Loucy (cell line): ENCODE measurements around the gene PPP1CB.

ENCODE experiments used
- H2AFZ ChIP-seq: fragments of 200-600 bp; sonication (generic); 2 replicates; pipeline ENCODE4 v1.6.0; 2016; ENCODE audit warnings: antibody characterized with exemption, mild to moderate bottlenecking, low read length, moderate library complexity
- H3F3A ChIP-seq: fragments of 200-600 bp; 2 replicates; pipeline ENCODE4 v1.6.0; 2016; ENCODE audit warnings: antibody characterized with exemption, low read depth, mild to moderate bottlenecking
- H3K27me3 ChIP-seq: fragments of 200-600 bp; sonication (generic); 2 replicates; pipeline ENCODE4 v1.6.1; 2014; ENCODE audit warnings: low read length, mild to moderate bottlenecking; ENCODE audit not compliant: insufficient read depth, poor library complexity, severe bottlenecking
- H3K36me3 ChIP-seq: fragments of 200-600 bp; sonication (generic); 2 replicates; pipeline ENCODE4 v1.6.1; 2016; ENCODE audit warnings: low read length; ENCODE audit not compliant: insufficient read depth
- H3K4me1 ChIP-seq: fragments of 200-600 bp; sonication (generic); 2 replicates; pipeline ENCODE4 v1.5.1; 2014; ENCODE audit warnings: low read length, mild to moderate bottlenecking; ENCODE audit not compliant: insufficient read depth, poor library complexity, severe bottlenecking
- H3K4me2 ChIP-seq: fragments of 200-600 bp; sonication (generic); 2 replicates; pipeline ENCODE4 v1.6.0; 2014; ENCODE audit warnings: antibody characterized with exemption, low read length, low read depth, mild to moderate bottlenecking; ENCODE audit not compliant: poor library complexity, severe bottlenecking
- H3K4me3 ChIP-seq: fragments of 200-600 bp; sonication (generic); 2 replicates; pipeline ENCODE4 v1.5.1; 2014; ENCODE audit warnings: low read length, mild to moderate bottlenecking, mixed read lengths; ENCODE audit not compliant: poor library complexity, severe bottlenecking
- H3K79me2 ChIP-seq: fragments of 200-600 bp; sonication (generic); 2 replicates; pipeline ENCODE4 v1.6.1; 2014; ENCODE audit warnings: low read length; ENCODE audit not compliant: insufficient read depth
- H3K9ac ChIP-seq: fragments of 200-600 bp; sonication (generic); 2 replicates; pipeline ENCODE4 v1.6.0; 2014; ENCODE audit warnings: mild to moderate bottlenecking, low read depth, low read length, moderate library complexity; ENCODE audit not compliant: poor library complexity, severe bottlenecking
- H3K9me2 ChIP-seq: fragments of 200-600 bp; sonication (generic); replicated peaks from 2 replicates; pipeline ENCODE4 v1.6.1; 2016; ENCODE audit warnings: low read depth, low read length, mixed read lengths
- H3K9me3 ChIP-seq: fragments of 200-600 bp; sonication (generic); 2 replicates; pipeline ENCODE4 v1.6.1; 2014; ENCODE audit warnings: mild to moderate bottlenecking, antibody characterized with exemption, low read length, low read depth; ENCODE audit not compliant: insufficient read depth
- H4K20me1 ChIP-seq: fragments of 200-600 bp; sonication (generic); 2 replicates; pipeline ENCODE4 v1.6.0; 2014; ENCODE audit warnings: antibody characterized with exemption, low read length, mild to moderate bottlenecking; ENCODE audit not compliant: insufficient read depth, poor library complexity, severe bottlenecking
- CTCF ChIP-seq: fragments of 200-600 bp; sonication (generic); conservative IDR thresholded peaks from 2 replicates; pipeline ENCODE4 v1.5.1; 2014; ENCODE audit warnings: mild to moderate bottlenecking, antibody characterized with exemption, low read length
- EZH2phosphoT487 ChIP-seq: fragments of 200-600 bp; IDR thresholded peaks from 2 replicates; pipeline ENCODE4 v1.6.1; 2018; ENCODE audit warnings: antibody characterized with exemption, mild to moderate bottlenecking, moderate library complexity, borderline replicate concordance

PPP1CB gene

DNA sequence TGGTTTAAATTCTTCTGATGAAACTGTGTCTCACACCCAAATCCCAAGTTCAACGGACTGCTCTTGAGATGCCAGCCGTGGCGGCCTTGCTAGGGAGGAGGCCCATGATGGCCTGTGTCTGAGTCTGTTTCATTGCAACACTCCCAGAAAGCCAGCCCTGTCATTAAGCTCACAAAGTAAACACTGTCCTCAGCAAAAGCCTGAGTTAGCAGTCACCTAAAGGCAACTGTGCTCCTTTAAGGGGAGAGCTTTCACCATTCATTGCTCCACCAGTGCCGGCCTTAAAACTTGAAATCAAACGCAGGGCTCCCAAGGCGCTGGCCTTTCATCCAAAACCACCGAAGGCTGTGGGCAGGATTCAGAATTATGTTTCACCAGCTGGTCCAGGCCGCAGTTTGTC lies 42.5 kb upstream of the PPP1CB start:
- no peak overlapping the region for H3K9ac ChIP-seq
- H2AFZ ChIP-seq = no peak overlapping the region

DNA sequence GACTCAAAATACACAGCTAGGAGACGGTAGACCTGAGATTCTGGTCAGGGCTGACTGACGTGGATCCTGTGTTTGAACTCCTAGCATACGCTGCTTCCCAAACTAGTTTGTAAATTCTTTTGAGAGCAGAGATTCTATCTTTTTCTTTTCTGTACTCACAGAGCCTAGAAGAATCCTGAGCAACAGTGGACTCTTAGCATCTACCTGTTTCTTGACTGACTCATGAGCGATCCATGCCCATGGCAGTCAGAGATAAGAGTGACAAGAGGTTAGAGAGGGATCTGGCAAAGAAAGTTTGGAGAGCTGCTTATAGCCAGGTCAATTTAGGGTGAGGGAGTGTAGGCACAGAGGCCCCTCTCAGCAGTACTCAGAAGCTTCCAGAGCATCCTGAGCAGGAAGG lies 41.1 kb upstream of the PPP1CB start:
- Histone ChIP-seq H3K9me2 (no peaks in the 10 kb centered on the region), H3K36me3 (no peaks in the 10 kb centered on the region), H3K9me3 (no peaks in the 10 kb centered on the region; the same call in 1 of the 2 replicates), H3K9ac (no peak overlapping the region), H3K4me2 (no peak overlapping the region), H2AFZ (no peak overlapping the region), H3K4me3 (no peak overlapping the region), H3K4me1 (no peaks in the 10 kb centered on the region), H3K79me2 (no peaks in the 10 kb centered on the region), H4K20me1 (no peaks in the 10 kb centered on the region), H3K27me3 (no peaks in the 10 kb centered on the region), H3F3A (no peaks in the 10 kb centered on the region)
- TF ChIP-seq CTCF (no peak), EZH2phosphoT487 (no peak)

More for the DNA sequence above, 42.5 kb upstream of the PPP1CB start:
- Histone ChIP-seq H3K27me3 (no peaks in the 10 kb centered on the region), H3K79me2 (no peaks in the 10 kb centered on the region), H3K4me1 (peaks cover 10% of the 10 kb centered on the region), H4K20me1 (no peaks in the 10 kb centered on the region), H3F3A (no peaks in the 10 kb centered on the region), H3K36me3 (no peaks in the 10 kb centered on the region), H3K9me2 (no peaks in the 10 kb centered on the region), H3K4me2 (no peak overlapping the region), H3K4me3 (no peak overlapping the region), H3K9me3 (no peaks in the 10 kb centered on the region; the same call in 1 of the 2 replicates)
- TF ChIP-seq CTCF (no peak), EZH2phosphoT487 (no peak)

- Histone ChIP-seq H3K9me3 (no peaks in the 10 kb centered on the region), H3K4me2 (no peak overlapping the region), H2AFZ (no peak overlapping the region), H3F3A (no peaks in the 10 kb centered on the region), H3K9ac (no peak overlapping the region), H3K79me2 (no peaks in the 10 kb centered on the region), H3K4me1 (peaks cover 5% of the 10 kb centered on the region), H3K9me2 (no peaks in the 10 kb centered on the region), H3K27me3 (no peaks in the 10 kb centered on the region), H3K36me3 (no peaks in the 10 kb centered on the region), H3K4me3 (no peak overlapping the region), H4K20me1 (no peaks in the 10 kb centered on the region)
- no peak for TF ChIP-seq CTCF
- no peak for TF ChIP-seq EZH2phosphoT487
These were observed 37.9 kb upstream of the PPP1CB start for GRCh38 chr2:28713577-28714298.
